Measurements from ENCODE around the gene PPIE. TPM values are rescaled to one million over a fixed set of nuclear protein-coding genes. Genes with fewer than 3 reads are reported as not detected.

The PPIE gene
- polyA plus RNA-seq (2012; ENCODE audit: insufficient read depth, insufficient read length), result 73.2 TPM

DNA sequence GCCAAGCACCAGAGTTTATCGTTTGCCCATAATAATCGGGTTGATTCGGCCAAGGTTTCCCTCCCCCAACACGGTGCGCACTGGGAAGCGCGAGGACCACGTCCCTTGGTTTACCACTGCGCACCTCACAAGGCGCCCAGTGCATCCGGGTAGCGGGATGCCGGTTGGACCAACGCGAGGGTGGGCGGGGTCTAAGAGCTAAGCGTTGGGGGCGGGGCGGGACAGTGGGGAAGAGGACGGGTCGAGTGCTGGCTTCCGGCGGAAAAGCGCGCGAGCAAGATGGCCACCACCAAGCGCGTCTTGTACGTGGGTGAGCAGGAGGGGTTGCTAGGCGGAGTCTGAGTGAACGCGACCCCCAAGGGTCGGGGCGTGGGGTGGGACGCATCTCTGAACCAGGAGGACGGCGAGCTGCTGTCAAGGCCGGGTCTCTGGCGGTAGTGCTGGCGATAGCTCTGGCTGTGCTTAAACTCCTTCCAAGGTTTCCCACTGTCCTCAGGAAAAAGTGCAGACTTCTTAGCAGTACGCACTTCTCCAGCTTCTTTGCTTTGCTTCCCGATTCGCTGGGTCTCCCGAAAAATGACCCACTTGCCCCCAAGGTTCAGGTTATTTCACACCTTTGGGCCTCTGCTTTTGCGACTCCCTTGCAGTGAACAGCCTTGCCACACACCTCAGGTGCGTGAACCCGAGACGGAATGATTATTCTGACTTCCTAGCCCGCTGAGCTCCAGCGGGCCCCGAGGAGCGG lies at the start of gene PPIE:
TSS of gene PPIE (plus strand) at position 261 of the 745 bp plus-strand sequence. CDS start at position 280, 19 bp downstream.
- peak; percentile 94 for DNase-seq (ENCODE audit: low read depth, low spot score)
- peak within 1 kb of the TSS; percentile 99 for H3K4me3 ChIP-seq (ENCODE audit: low read length)

DNA sequence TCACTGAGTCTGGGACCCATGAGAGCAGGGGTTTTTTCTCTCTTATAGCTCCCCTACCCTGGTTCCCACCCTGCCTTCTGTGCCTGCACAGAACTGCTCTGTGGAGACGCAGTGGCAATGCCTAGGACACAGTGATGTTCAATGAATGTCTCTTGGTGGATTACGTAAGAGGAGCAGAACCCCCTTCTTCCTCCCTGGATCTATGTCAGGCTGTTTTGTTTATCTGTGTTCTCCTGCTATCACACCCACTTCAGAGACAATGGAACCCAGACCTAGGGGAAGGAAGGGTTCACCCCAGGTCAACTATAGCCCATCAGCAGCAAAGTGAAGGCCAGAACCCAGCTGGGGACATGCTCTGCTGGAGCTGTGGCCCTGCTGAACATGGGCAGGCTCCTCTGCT lies 49.5 kb upstream of the PPIE start:
- no peak overlapping the region for H3K4me3 ChIP-seq (ENCODE audit: low read length)
- no peak for DNase-seq (ENCODE audit: low read depth, low spot score)

DNA sequence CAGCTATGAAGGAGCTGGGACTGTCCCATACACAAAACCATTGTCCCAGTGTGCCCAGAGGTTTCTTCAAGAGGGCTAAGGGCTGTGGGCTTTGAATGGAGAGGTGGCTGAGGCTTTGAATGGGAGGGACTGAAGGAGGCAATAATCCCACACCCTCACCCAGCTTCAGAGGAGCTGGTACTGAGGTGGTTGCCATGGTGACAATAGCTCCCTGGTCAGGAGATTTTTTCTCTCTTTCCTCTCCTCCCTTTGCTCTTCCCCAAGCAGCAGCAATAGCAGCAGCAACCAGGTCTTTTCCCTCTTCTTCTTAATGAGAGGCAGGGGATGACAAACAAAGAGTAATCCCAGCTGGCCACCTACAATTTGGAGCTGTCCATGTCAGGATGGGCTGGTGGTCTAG lies 49.0 kb upstream of the PPIE start:
- no peak overlapping the region for H3K4me3 ChIP-seq (ENCODE audit: low read length)
- DNase-seq (ENCODE audit: low read depth, low spot score), result no peak

DNA sequence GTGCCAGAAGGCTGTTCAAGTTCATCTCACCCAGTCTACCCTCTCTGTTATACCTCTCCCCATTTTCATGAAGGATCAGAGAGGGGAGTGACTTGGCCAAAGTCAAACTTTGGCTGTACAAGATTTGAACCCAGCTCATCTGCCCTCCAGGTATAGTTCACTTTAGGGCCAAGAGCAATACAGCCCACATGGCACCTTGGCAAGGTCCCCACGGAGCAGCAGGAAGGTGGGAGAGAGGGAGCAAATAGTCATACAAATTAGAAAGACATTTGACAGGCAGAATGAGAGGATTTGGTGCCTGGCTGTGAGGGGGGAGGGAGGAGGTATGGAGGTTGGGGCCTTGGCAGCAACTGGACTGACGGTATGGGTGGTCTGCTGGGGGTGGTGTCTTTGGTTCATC lies 48.5 kb upstream of the PPIE start:
- no peak overlapping the region for H3K4me3 ChIP-seq (ENCODE audit: low read length)
- no peak for DNase-seq (ENCODE audit: low read depth, low spot score)

GRCh38 chr1:39690794-39691382 lies 47.8 kb upstream of the PPIE start:
- no peak for DNase-seq (ENCODE audit: low read depth, low spot score)
- H3K4me3 ChIP-seq (ENCODE audit: low read length), result peak overlapping the region; percentile 38

- H3K4me3 ChIP-seq (ENCODE audit: low read length), result peak within 1 kb of the TSS; percentile 38
- peak; percentile 70 for DNase-seq (ENCODE audit: low read depth, low spot score)
Observed at GRCh38 chr1:39691383-39692151, 47.1 kb upstream of the PPIE start, which contains the start of gene HPCAL4. TSS of gene HPCAL4 (minus strand) at chr1:39691433. CDS start at chr1:39684603, 6,830 bp downstream.

- H3K4me3 ChIP-seq (ENCODE audit: low read length), result no peak overlapping the region
- DNase-seq (ENCODE audit: low read depth, low spot score), result no peak
Observed at GRCh38 chr1:39692152-39693074, 46.3 kb upstream of the PPIE start.

DNA sequence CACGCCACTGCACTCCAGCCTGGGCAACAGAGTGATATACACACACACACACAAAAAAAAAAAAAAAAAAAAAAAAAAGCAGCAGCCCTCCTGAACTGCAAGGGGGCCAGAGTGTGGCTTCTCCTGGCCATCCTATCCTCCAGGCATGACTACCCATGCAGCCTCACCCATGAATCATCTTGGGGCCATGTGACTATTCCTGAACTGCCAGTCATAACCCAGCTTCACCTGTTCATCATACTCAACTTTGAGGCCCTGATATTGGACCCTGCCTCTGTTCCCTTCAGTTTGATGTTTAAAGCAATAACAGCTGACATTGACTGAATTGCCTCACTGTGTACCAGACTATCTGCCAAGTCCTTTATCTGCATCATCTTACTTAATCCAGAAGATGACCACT lies 44.7 kb upstream of the PPIE start:
- DNase-seq (ENCODE audit: low read depth, low spot score), result no peak
- no peak overlapping the region for H3K4me3 ChIP-seq (ENCODE audit: low read length)

DNA sequence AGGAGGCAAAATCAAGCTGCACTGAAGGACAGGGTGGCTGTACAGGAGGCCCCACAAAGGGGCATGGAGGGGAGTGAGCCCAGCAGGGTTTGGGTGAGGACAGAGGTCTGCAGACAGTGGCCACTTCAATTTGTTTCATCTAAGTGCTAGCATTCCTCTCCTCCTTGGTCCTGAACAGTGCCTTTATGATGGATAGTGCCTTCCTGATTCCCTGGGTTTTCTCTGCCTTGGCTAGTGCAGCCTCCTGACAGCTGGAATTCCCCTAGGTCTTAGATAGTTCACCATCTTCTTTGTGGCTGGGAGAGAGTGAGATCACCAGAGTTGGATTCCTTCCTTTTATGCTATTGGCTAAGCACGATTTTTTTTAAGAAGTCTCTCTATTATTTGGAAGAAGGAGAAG lies 43.7 kb upstream of the PPIE start:
- H3K4me3 ChIP-seq (ENCODE audit: low read length), result no peak overlapping the region
- DNase-seq (ENCODE audit: low read depth, low spot score), result no peak

- no peak overlapping the region for H3K4me3 ChIP-seq (ENCODE audit: low read length)
- no peak for DNase-seq (ENCODE audit: low read depth, low spot score)
Observed at GRCh38 chr1:39696448-39696847, 42.2 kb upstream of the PPIE start.

DNA sequence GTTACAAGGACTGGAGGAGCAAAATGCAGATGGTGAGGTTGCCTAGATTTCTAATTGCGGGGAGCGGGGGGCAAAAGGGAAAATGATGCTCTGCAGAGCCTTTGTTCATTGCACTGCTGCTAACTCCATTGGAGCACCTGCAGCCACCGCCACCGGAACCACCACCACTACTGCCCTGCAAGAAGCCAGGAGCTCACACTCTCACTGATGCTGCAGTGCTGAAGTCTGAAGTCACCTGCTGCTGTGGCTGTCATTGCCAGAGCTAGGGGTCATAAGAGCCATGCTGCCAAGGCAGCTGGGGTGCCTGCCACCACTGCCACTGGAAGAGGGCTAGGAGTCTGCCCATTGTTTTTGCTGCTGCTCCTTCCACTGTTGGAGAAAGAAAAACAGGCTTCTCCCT lies 40.1 kb upstream of the PPIE start:
- DNase-seq (ENCODE audit: low read depth, low spot score), result no peak
- H3K4me3 ChIP-seq (ENCODE audit: low read length), result no peak overlapping the region

DNA sequence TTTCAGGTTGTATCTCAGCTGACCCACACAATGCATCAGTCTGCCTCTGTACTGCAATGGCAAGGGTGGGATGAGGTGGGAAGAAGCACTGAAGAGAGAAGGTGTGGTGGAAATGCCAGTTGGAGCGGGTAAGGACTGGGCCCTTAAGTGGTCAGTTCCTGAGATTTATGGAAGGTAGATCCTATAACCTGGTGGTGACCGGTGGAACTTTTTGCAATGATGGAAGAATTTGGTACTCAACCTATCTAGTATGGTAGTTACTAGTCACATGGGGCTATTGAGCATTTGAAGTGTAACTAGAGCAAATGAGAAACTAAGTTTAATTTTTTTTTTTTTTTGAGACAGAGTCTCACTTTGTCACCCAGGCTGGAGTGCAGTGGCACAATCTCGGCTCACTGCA lies 39.3 kb upstream of the PPIE start:
- no peak for DNase-seq (ENCODE audit: low read depth, low spot score)
- no peak overlapping the region for H3K4me3 ChIP-seq (ENCODE audit: low read length)

DNA sequence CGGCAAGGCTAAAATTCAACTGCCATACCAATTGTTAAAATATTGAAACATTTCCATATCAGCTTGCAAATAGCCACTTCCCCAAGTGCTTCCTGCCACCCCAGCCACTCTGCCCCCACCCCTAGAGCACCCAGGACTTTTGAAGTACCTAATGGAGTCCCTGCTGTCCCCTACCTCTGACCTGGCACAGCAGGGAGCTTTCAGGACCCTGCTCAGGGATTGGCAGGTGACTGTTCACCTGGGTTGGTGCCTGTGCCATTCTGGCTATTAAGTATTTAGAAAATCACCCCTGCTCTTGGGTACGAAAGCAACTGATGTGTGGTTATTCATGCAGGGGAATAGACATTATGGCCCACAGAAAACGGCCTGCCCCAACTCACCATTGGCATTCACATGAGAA lies 38.3 kb upstream of the PPIE start:
- no peak for DNase-seq (ENCODE audit: low read depth, low spot score)
- H3K4me3 ChIP-seq (ENCODE audit: low read length), result no peak overlapping the region

DNA sequence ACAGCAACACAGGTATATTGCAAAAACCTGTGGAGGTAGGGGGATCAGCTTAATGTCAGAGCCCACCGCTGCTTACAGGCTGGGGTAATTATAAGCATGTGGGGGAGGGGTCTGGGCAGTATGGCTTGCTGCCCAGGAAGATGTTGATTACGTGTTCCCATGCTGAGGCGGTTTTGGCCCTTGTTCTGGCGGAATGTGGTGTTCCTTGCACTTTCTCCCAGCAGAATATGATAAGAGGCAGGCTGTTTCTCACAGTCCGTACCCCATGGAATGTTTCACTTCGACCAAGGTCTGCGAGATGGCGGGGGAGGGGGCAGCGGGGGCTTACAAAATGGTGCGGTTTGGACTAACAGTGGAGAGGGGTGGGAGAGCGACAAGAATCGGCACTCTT lies 37.6 kb upstream of the PPIE start:
- H3K4me3 ChIP-seq (ENCODE audit: low read length), result no peak overlapping the region

DNA sequence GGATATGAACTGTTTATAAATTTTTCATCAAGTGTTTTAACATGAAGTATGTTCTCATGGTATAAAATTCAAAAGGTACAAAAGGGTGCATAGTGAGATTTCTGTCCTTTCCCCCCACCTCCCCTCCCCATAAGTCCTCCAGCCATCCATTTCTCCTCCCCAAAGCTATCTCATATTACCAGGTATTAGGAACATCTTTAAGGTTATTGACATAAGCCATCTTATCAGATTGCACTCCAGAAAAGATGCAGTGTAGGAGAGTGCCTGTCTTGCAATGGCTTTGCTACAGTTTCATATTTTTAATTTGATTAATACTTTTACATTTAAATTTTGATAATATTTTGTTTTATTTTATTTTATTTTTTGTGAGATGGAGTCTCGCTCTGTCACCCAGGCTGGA lies 33.9 kb upstream of the PPIE start:
- no peak overlapping the region for H3K4me3 ChIP-seq (ENCODE audit: low read length)
- no peak for DNase-seq (ENCODE audit: low read depth, low spot score)

More for the DNA sequence above, 37.6 kb upstream of the PPIE start:
- DNase-seq (ENCODE audit: low read depth, low spot score), result no peak

DNA sequence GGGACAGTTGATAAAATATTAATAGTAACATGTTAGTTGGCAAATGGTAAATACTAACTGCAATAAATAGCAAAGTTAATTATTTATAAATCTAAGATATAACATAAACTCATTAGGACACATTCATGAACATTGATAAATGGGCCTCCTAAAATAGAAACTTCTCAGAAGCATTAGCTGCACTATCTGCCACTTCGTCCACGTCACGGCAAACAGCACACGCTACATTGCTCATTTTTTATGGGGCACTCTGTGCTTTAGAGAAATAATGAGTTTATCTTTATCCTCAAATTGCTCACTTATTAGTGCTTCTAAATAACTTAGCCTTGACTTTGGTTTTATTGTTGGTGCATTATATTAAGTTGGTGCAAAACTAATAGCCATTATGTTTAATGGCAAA lies 31.2 kb upstream of the PPIE start:
- DNase-seq (ENCODE audit: low read depth, low spot score), result no peak
- no peak overlapping the region for H3K4me3 ChIP-seq (ENCODE audit: low read length)

GRCh38 chr1:39711104-39711965 lies 27.3 kb upstream of the PPIE start:
- DNase-seq (ENCODE audit: low read depth, low spot score), result no peak
- no peak overlapping the region for H3K4me3 ChIP-seq (ENCODE audit: low read length)

GRCh38 chr1:39711966-39712340 lies 26.7 kb upstream of the PPIE start:
- DNase-seq (ENCODE audit: low read depth, low spot score), result no peak
- no peak overlapping the region for H3K4me3 ChIP-seq (ENCODE audit: low read length)

All from Jurkat, Clone E6-1 (cell line).